ENCODE results near the gene AFAP1.

AFAP1 gene

DNA sequence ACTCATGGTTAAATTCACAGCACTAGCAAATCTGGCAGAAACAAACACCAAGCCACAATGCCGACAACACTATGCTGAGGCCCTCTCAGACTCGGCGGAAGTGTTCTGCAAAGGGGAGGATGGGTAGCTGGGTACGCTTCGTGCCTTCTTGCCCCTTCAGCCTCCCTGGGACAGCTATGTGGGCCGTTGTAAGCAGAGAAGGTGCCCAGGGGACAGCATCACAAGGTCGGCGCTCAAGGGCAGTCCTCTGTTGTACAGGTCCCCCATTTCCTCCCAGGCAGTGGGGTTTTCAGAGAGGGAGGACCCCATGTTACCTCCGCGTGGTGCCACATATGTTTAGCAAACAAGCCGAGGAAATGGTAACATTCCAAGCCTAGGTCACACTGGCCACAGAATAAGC lies 173.6 kb downstream of the AFAP1 start:
- DNase-seq = no peak

DNA sequence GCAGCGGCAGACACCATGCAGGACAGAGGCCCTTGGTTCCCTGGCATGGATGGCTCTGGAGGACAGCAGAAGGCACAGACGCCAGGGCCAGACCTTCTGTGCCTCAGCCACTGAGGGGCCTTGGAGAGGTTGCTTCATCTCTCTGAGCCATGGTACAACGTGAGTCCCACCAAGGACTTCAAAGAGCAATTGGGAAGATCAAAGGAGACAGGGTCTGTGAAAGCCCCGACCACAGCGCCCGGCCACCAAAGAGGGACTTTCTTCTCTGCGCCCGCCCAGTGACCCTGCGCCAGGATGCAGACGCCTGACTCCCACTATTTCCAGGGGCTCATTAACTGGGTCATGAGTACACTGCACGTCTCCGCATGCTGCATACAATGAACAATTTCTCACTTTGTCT lies 174.0 kb downstream of the AFAP1 start:
- DNase-seq = no peak

DNA sequence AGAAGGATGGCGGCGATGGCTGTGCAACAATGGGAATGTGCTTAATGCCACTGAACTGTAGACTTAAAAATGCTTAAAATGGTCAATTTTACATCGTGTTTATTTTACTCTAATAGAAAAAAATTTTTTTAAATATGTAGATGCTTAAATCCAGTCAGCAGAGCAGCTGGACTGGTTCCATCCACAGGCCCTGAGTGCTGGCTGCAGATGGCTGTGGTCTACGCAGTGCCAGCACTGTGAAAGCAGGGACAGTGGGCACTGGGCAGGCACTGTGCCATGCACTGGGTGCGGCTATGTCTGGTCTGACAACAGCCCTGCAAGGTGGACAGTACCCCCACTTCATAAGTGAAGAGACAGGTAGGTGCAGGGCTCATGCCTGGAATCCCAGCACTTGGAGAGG lies 175.2 kb downstream of the AFAP1 start:
- no peak for DNase-seq

DNA sequence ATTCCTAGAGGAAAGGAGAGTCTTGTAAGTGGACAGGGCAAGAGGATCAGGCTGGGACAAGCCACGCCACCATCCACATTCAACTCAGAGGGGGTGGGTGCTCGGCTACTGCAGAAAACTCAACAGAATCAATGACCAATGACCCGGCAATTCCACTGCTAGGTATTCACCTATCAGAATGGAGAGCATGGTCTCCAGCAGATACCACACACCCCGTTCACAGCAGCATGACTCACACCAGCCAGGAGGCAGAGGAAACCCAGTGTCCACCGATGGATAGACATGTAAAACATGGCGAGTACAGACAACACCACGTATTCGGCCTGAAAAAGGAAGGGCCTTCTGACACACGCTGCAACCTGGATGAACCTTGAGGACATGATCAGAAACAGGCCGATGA lies 175.9 kb downstream of the AFAP1 start:
- no peak for DNase-seq

DNA sequence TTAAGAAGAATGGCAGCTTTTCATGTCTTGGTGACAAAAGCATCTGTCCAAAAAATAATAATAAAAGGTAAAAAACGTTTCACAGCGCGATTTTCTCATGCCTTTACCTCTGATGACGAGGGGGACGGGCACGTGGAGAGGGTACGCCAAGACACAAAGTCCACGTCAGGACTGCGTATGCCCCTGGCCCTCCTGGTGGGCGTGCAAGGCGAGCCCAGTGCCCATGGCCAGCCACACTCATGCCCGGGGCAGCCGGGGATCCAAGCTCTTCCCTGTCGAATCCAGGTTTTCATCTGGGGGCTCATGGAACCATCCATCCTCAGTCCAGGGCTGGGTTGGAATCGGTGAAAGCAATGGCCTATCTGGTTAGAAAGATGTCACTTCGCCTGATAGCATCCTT lies 176.6 kb downstream of the AFAP1 start:
- DNase-seq = no peak

DNA sequence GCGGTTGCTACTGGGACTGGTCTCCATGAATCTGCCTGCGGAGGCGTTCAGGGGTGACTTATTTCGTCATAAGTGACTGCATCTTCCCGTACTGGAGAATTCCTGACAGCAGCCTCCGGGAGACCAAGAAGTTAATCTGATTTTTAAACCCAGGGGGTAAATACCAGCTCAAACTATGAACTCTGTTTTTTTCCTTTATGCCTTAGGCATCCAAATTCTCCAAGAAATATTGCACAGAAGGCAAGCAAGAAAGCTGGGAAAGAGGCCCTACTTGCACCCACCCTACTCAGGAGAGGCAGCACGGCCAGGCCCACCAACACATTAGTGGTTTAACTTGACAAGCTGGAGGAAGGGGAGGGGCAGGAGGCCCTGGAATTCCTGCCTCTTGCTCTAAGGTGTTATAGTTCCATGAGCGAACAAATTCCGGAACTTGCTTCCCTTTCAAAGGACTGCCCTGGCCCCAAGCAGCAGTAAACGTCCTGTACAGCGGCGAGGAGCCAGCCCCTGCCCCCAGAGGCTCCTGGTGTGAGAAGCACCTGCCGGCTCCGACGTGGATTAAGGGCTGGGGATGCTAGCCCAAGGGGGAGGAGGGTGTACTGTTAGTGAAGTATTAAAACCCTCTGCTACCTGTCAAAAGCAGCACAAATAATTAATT lies 177.2 kb downstream of the AFAP1 start:
- DNase-seq = no peak

DNA sequence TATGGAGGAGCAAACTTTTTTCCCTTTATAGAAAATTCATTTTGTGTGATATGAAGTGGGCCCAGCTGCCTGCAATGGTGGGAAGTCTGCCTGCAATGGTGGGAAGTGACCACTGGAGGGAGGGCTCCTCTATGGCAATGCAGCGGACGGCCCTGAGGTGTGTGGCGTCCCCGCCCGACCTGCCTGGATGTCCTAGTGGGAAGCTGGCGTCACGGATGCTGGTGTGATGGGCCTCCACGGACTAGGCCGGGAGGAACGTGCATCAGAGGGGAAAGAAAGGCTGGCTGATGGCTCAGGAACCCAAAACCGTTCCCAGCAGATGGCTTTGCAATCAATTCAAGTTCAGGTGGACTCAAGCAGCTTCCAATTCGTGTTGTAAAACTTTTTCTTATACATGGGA lies 177.9 kb downstream of the AFAP1 start:
- DNase-seq = no peak

DNA sequence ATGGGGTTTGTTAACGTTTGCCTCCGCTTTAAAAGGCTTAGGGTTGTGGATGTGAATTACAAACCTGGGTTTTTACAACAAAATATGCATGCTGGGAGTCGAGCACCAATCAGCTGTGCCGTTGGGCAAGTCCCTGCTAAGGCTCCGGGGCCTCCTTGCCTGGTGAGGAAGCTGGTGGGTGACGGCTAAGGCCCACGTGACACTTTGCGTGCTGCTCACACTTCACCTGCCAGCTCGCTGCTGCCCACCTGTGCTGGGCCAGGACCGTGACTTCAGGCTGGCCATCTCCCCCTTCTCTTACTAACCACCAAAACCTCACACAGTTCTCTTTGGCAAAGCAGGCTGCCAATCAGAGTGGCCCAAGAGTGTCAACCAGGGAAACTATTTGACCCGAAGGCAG lies 178.3 kb downstream of the AFAP1 start:
- no peak for DNase-seq

DNA sequence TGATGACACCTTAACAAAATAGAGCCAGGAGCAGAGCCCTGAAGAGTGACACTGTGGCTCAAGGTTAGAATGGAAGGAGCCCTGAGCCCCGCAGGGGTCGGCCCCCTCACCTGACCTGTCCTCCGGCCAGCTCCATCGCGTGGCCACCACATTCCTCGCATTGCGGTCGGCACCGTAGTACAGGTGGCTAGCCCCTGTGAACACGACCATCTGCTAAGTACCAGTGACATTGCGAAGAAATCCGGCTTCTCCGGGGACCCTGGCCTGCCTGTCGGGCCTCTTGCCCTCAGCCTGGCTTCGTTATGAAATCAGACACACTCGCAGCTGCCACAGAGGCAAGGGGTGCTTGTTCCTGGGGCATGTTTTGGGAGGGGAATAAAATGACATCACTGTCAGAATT lies 179.0 kb downstream of the AFAP1 start:
- DNase-seq = no peak

DNA sequence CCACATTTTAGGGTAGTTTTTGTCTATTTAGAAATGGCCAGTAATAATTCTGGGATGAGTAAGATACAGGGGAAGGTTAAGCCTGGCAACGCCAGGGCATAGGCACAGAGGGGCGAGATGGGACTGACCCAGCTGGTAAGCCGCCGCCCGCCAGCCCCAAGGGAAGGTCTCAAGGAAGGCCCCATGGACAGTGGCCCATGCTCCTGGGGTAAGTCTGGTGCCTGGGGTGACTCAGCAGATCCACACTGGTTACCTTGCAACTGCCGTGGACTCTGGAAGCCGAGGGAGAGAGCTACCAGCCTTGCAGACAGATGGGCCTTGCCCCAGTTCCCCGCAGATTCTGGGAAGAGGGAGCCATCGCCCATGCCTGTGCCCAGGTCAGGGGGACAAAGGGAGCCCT lies 179.4 kb downstream of the AFAP1 start:
- DNase-seq = no peak

DNA sequence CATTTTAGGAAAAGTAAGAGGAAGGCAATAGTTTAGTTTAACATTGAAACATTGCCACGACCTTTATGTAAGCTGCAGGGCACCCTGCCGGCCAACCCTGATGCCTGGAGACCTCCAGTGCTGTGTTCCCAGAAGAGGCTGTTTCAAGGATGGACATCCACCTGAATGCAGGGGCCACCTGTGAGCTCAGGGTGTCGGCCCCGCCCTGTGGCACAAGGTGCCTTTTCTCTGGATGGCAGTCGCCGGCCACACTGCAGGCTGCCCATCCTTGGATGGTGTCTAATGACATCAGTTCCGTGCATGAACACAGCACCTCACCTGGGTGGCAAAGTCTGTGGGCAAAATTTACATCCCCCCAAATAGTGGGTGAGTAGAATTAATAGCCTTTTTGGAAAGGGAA lies 180.0 kb downstream of the AFAP1 start:
- no peak for DNase-seq

DNA sequence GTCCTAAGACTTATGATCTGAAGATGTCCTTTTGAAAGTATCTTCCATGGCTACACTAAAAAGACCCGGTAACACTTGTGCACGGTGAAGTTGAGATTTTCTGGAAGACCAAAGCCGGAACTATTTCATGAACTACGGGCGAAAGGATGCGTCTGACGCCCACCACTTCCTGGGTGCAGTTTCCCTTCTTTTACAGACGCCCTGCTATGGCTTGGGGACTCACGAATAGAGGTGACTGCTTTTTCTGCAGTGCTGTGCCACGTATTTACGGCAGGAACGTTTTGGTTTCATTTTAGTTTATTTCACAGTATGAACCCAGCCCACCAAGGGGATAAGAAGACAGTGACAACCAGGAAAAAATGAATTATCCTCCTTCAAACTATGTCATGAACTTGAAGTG lies 180.4 kb downstream of the AFAP1 start:
- DNase-seq = no peak

DNA sequence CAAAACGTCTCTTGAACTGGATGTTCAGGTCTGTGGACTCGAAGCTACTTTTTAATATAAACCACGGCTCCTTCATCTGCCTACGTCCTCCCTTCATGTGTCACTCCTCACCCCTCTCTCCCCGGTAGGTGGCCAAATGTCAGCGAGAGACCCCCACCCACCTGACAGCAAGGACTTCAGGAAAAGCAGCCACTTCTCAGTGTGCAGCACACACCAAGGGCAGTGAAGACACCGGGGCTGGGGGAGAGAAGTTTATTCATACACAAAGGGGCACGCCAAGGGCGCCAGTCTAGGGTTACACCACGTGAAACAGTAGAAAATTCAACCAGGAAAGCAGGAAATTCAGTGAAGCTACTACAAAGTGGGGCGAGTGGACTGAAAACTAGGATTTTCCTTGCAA lies 181.2 kb downstream of the AFAP1 start:
- DNase-seq = no peak

DNA sequence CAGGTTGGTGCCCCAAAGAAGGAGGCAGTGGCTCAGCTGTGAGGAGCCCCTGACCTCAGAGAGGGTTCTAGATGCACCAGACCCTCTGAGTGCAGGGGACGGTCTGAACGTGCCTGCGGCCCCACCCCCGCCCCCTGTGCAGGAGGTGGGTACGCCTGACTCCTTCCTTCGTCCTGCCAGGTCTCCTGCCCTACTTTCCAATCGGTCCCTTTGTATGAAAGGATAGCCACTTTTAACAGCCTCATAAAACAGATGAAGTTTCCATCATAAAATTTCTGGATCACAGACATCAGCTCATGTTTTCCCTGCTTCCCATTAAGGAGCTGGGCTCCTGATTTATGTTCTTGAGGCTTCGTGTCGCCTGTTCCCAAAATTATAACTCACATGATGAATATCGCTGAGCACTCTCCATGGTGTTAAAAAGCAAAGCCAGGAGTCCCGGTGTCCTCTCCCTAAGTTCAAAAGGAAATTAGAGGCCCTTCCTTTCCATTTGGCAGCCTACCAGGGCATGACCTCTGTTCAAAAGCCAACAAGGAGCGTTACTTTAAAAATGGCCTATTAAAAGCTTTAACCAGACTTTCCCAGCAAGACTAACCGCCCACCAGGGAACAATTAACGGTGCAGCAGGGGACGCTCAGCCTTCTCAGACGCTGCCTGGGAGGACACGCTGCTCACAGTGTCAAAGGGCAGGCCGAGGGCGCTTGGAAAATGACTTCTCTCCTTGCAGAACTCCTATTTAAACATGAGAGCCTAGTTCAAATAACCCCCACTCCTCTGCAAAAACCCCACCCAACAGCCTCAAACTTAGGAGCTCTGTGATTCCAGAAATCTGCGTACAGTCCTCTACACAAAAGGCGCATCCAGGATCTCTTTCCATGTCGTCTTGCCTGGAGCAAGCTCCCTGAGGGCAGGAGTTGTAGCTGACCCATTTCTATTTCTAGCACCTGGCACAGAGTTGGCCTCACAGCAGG lies 181.9 kb downstream of the AFAP1 start:
- DNase-seq = no peak

DNA sequence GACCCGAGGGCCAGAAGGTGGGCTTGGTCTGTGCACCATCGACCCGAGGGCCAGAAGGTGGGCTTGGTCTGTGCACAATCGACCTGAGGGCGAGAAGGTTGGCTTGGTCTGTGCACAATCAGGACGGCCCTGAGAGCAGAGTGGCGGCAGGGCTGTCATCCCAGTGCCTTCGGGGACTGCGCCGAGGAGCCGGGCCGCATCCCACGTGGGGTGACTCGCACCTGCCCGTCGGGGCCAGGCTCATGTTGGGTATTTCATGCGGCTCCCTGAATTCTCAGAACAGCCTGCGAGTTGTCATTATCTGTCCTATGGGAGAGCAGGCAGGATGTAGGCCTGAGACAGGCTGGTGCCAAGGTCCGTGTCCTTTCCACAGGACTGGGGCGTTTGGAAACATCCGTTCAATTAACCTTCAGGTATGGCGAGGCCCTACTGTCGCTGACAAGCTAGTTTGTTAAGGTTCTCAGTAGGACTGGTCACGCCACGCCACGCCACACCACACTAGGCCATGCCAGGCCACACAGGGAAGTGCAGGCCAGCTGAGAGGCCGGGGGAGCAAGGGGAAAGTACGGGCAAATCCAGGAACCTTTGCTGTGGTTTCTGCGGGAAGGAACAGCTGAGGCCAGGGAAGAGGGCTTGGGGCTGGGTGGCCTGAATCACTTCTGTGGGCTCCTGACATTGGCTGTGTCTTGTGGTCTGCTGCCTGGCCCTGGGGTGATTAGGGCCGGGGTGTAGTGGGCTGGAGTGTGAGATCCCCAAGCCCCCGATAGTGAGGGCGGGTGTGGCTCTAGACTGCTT lies 182.9 kb downstream of the AFAP1 start:
- DNase-seq = no peak

DNA sequence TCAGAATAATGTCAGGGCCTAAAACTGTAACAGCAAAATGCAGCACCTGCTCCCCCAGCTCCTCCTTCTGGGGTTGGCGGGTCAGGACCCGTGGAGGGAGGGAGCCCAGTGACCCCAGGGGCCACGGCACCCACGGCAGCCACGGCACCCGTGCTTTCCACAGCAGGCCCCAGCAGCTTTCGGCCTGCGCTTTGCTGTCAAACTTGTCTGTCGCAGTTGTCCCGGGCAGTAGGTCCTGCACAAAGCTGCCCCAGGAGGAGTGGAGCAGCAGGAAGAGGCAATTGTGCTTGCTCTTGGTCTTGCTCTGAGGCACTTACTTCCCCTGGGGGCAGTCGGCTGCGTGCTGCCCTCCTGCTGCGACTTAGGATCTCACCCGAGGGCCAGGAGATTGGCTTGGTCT lies 183.6 kb downstream of the AFAP1 start:
- no peak for DNase-seq

DNA sequence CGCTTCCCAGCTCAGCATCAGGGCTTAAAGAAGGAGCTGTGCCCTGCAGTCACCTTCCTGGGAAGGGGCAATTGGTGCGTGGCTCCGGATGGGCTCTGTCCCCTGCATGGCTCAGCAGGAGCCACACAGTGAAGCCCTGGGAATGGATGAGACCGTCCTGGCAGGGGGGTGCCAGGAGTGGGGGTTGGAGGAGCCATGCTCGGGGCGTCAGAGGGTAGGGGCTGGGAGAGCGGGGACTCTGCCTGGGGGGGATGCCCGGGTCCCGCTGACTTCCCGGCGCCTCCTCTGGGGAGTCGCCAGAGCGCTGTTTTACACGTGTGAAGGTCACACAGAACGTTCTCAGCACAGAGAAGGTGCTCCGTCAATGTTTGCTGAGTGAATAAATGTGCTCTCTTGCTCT lies 184.1 kb downstream of the AFAP1 start:
- no peak for DNase-seq

DNA sequence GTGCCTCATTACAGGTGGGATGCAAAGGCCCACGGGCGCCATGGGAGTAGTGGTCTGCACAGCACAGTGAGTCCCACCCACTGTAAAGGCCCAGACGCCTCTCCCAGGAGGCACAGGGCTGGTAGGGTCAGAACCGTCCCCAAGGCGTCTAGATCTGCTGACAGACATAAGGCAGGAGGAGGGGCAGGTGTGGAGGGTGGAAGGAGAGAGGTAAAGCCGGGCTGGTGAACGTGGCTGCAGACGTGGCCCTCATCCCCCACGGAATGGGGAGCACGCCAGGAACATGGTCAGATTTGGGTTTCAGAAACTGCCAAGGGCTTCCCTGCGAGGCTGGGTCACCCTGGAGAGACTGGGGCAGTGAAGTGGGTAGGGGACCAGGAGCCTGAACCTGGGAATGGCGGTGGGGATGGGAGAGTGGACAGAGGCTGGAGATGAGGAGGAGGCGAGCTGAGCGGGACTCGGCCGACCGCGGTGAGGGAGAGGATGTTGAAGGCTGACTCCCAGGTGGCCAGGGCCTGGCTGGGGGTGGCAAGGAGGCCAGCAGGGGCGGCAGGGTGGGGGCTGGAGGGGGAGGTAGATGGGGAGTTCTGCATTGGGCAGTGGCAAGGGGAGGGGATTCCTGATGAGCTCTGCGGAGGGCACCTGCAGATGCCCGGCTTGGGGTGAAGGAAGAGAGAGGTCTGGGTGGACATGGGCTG lies 184.9 kb downstream of the AFAP1 start:
- no peak for DNase-seq

DNA sequence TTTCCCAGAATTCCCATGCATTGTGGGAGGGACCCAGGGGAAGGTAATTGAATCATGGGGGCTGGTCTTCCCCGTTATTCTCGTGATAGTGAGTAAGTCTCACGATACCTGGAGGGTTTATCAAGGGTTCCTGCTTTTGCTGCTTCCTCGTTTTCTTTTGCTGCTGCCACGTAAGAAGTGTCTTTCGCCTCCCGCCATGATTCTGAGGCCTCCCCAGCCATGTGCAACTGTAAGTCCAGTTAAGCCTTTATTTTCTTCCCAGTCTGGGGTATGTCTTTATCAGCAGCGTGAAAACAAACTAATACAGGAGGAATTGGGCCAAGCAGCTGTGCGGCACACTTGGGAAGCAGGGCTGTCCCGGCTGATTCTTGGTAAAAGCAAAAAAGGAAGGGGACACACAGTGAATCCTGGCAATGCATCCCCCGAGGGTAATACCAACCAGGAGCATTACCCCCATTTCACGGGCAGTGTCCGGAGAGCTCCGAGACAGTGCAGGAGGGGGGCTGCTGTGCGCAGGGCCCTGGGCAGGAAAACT lies 185.7 kb downstream of the AFAP1 start:
- DNase-seq = no peak

DNA sequence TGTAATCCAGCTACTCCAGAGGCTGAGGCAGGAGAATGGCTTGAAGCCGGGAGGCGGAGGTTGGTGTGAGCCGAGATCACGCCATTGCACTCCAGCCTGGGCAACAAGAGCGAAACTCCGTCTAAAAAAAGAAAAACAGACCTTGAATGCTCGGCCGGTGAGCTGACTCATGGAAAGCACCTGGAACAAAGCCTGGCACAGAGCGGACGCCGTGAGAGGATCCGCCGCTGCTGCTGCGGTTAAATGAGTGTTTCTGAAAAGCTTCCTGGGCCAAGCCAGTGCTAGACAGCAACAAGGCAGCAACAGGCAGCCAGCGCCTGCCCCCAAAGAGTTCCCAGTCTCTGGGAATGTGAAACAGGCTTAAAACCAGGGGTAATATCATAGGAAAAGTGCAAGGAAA lies 186.4 kb downstream of the AFAP1 start:
- DNase-seq = no peak

DNA sequence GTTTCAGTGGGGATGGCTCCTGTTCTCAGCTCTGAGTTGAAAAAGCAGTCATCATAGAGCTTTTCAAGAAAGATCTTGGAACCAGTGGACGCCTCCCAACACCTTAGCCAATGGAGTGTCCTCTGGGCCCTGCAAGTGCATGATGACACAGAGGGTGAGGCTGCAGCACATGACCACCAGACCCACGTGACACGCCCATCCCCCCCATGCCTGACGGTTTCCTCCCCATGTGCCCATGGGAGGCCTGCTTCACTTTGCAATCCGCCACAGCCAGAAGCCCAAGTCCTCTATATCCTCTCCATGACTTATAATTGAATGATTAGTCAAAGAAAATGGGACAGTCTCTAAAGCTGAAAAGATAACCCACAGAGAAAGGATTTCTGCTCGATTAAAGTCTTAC lies 187.0 kb downstream of the AFAP1 start:
- no peak for DNase-seq

DNA sequence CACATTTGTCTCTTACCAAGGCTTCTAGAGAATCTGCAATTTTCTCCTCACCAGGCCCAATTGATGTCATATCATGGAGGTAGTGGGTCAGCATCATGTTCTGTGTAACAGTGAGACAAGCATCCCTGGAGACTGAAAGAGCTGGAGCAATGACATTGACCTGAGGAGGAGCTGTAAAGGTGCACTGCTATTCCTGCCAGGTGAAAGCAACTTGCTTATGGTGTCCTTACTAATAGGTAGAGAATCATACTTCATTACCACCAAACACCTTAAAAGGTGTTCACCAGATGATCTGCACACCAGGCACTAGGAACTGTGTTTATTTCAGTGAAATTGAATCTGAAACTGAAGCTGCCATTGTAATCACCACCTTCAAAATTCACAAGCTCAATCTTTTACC lies 188.7 kb downstream of the AFAP1 start:
- no peak for DNase-seq

DNA sequence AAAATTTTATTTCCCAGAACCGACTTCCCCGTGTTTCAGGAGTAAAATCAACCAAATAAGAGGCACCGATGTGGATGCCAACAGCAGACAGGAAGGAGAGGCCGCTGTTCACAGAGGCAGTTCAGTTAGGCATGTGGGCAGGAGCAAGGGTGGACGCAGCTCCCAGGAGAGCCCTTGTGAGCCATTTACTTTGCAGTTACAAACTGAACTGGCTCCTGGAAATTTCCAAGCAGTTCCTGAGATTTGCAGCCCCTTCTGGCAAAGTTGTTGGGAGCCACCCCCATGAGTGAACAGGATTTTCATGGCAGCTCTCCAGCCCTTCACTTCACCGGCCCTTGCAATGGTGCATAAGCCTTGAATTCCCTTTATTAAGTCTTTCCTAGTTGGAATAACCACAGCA lies 189.1 kb downstream of the AFAP1 start:
- no peak for DNase-seq
